A204.1 (cell line): Measurements from ENCODE around the gene EYA3.
"Not testable (repeated sequence)": the region's sequence is repeated elsewhere in the genome, so short reads cannot be mapped to it uniquely, and the experiment has no call there.

Experiments used
- FAIRE-seq: peaks from 2 replicates; lab custom pipeline; 2012; peaks lifted over from hg19 to GRCh38; lab: Jason Lieb, UNC

The EYA3 gene

DNA sequence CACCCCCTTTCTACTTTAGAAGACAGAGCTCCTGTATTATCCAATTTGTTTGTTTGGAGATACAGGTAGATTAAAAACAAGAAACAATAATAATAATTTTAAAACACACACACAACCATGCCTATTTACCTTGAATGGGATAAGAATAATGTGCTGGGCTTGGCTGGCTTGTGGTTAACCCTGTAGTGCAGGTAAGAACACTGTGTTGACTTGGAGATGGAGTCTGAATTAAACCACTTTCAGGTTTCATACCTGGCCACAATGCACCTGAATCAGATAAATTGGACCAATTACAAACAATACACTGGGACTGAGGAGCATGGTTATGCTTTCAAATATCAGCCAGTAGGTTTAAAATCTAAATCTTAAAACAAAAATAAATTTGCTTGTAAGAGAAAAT is 60.8 kb downstream of the EYA3 start:
- FAIRE-seq = no peak

DNA sequence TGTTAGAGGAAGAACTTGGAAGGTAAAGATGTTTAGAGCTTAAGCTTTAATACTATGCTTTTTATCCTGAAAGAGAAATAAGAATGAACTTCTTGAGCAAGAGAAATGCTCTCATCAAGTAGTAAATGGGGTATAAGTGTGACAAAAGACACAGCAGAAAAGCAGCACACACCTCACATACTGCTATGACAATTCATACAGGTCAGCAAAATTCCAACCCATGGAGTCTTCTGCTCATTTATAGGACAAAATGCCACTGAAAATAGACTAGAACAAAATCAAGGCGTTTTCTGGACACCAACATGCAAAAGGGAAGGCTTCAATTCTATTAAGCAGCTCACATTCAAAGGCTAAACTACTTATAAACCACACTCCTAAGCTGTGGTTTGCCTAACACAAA is 61.2 kb downstream of the EYA3 start:
- no peak for FAIRE-seq

- no peak for FAIRE-seq
Measured at GRCh38 chr1:28026329-28026728, 62.1 kb downstream of the EYA3 start.

DNA sequence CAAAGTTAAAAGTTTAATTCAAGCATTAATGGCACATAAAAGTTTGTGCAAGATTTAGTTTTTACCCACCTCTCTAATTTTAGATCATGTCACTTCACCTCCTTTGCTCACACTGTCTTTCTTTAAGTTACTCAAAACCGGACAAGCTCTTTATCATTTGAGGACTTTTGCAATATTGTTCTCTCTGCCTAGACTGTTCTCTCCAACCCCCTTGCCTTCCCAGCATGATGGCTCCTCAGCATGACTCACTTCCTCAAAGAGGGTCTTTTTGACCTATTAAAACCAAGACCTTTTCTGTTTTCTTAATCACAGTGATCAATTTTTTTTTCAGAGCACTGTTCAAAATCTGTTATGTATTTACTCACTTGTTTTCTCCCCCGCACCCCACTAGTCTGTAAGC is 67.3 kb downstream of the EYA3 start:
- no peak for FAIRE-seq

GRCh38 chr1:28010969-28011368 is 77.4 kb downstream of the EYA3 start:
- FAIRE-seq = no peak

DNA sequence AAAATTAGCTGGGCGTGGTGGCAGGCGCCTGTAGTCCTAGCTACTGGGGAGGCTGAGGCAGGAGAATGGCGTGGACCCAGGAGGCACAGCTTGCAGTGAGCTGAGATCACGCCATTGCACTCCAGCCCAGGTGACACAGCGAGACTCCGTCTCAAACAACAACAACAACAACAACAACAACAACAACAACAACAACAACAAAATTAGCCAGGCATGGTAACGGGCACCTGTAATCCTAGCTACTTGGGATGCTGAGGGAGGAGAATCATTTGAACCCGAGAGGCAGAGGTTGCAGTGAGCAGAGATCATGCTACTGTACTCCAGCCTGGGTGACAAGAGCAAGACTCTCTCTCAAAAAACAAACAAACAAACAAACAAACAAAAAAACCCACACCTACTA is 85.3 kb downstream of the EYA3 start:
- not testable (repeated sequence) for FAIRE-seq

DNA sequence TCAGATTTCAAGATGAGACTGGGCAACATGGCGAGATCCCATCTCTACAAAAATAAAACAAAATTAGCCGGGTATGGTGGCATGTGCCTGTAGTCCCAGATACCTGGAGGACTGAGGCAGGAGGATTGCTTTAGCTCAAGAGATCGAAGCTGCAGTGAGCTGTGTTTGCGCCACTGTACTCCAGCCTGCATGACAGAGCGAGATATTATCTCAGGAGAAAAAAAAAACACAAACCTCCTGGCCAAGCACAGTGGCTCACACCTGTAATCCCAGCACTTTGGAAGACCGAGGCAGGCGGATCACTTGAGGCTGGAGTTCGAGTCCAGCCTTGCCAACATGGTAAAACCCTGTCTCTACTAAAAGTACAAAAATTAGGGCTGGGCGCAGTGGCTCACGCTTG is 85.8 kb downstream of the EYA3 start:
- no peak for FAIRE-seq

DNA sequence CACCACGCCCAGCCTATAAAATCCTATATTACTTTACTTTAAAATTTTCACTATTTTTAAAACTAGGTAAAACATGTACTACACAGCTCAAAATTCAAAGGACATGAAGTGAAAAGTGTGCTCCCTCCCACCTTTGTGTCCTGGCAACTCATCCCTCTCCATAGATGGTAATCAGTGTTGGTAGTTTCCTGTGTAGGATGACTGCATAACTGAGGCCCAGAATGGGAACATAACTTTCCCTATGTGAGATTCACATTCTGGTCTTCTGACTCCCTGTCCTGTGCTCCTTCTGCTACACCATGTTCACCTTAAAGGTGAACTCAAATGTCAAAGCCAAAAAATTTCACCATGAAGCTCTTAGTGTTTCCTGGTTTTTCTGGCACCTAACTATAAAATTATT is 89.4 kb downstream of the EYA3 start:
- FAIRE-seq = no peak

DNA sequence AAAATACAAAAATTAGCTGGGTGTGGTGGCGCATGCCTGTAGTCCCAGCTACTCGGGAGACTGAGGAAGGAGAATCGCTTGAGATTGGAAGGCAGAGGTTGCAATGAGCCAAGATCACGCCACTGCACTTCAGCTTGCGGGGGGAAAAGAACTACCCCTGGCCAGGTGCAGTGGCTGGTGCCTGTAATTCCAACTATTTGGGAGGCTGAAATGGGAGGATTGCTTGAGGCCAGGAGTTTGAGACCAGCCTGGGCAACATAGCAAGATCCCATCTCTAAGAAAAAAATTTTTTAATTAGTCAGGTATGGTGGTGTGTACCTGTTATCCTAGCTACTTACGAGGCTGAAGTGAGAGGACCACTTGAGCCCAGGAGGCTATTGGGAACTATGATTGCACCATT is 93.9 kb downstream of the EYA3 start:
- FAIRE-seq = not testable (repeated sequence)

GRCh38 chr1:27994060-27994459 is 94.3 kb downstream of the EYA3 start:
- no peak for FAIRE-seq

DNA sequence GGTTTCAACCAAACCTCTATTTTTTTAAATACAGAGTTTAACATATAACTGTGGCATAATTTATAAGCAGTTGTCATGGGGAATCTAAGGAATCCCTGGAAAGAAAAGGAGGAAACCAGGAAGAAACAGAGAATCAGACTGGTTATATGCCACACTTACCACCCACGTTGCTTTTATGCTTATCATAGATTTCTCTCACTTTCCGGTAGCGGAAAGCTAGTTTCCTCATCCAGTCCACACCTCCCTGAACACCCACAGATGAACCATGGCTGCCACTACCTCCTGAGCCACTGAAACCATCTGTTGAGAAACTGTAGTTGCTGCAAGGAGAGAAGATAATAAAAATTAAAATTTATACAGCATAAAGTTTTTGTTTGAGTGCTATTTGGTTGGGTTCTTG is 95.2 kb downstream of the EYA3 start:
- no peak for FAIRE-seq

- no peak for FAIRE-seq
Measured at GRCh38 chr1:27992276-27992675, 96.1 kb downstream of the EYA3 start.

DNA sequence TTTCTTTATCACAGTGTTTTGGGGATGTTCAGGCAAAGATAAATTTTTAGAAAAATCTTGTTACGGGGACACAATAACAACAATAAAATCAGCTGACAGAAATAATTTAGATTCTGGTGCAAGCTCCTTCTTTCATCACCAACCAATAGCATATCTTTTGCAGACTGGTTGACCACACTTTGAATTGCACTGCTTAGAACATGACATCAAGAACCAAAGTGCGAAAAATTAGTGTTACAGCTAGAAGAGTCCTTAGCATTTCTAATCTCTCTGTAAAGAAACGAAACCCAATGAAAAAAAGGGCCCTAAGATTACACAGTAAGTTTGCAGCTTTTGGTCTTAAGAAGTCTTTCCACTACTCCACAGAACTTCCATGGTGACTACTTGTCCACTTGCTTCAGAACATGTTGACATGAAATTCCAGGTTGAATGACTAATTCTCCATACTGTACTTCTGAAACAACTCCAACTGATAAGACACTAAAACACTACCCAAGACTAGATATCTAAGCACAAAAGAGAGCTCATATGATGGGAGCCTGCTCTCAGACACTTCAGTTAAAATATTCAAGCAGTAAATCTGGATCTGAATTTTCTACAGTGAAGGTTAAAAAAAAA is 97.4 kb downstream of the EYA3 start:
- no peak for FAIRE-seq

DNA sequence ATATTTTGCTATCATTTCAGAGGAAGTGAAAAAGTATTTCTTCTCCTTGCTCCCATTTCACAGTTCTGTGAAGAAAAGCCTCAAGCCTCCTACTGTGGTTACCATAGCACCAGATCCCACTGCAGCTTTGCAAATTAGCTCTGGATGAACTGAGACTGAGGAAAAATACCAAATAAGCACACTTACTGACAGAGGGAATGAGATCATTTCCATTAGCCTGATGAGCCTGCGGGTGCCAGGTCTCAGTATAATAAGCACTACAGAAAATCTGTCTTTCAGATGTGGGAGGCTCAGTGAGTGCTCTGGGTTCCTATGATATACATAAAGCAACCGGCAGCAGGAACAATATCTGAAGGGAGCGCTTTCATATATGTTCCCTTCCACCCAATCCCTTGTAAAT is 107.3 kb downstream of the EYA3 start:
- FAIRE-seq = no peak

DNA sequence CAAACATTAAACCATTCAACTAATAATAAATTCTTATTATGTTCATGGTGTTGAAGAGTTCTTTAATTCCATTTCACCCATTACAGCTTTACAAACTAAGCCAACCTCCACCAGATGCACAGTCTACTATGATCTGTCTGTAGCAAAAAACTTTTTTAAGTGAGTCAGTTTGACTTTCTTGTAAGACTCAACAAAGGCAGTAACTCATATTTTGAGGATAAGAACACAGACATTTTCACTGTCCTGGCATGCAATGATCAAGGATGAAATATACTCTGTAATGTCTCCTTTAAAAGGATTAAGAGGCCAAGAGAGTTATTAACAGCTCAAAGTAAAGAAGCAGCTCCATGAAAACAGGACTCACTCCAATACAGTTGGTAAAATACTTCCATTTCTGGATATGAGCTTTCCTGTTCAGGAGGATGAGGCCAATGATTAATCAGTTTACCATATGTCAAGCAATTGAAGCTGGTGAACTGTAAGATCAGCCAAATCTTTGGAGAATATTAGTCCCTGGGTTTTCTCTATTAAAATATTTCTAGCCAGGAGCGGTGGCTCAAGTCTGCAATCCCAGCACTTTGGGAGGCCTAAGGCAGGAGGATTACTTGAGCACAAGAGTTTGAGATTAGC is 108.1 kb downstream of the EYA3 start:
- no peak for FAIRE-seq

DNA sequence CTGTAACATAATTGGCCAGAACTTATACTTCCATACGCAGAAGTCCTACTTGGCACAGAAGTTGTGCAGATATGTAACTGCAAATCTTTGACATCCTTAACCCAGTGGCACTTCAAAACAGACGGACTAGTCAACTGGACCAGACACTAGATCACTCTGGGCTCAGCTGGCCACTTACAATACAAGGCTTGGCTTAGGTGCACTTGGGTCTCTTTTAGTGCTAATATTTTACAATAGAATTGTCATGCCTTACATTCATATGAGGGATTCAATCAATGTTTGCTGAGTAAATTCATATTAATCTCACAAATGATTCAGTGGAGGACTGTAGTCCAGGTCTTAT is 108.6 kb downstream of the EYA3 start:
- no peak for FAIRE-seq

- FAIRE-seq = peak; percentile 93
Measured at GRCh38 chr1:27979151-27979858, 109.1 kb downstream of the EYA3 start.

- no peak for FAIRE-seq
Measured at GRCh38 chr1:27974417-27974781, 114.0 kb downstream of the EYA3 start.

DNA sequence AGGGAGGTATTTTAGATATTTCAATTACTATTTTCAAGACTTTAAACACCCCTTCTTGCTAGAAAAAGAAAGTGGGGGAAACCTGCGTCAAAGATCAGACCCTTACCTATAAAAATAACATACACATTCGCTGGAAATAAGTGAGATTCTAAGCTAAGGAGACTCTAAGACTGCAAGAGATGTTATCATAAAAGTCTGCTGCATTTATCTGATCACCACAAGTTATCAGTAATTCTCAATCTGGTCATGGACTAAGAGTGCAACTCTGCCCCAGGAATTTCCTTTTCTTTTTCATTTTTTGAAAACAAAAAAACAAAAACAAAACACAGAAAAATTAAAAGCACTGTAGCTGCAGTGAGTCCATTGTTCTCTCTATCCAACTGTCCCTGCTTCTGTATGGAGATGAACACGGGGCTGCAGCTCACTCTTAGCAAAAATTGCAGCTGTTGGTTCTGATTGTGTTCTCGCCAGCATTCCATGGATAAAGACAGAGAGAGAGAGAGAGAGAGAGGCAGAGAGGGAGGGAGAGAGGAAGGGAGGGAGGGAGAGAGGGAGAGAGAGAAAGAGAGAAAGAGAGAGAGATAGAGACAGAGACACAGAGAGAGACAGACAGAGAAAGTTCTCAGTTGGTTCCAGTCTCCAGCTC is 114.5 kb downstream of the EYA3 start:
- no peak for FAIRE-seq

GRCh38 chr1:27972141-27972540 is 116.3 kb downstream of the EYA3 start:
- FAIRE-seq = no peak

GRCh38 chr1:27971674-27972073 is 116.7 kb downstream of the EYA3 start:
- FAIRE-seq = no peak

DNA sequence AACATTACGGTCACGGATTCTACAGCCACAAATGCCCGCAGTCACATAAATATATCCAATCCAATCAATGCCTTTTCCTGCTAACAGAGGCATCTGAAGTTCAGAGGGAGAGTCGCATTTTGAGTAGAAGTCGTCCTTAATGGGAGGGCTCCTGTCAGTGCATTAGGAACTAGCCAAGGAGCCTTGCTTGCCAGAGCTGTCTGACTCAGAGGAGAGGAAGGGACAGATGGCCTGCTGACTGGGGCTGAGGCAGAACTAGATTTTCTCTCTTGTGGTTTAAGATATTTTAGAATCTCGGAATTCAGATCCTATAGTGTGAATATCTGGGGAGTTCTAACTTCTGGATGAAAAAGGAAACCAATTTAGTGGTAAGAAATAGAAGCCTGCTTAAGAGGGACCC is 118.0 kb downstream of the EYA3 start:
- FAIRE-seq = no peak

DNA sequence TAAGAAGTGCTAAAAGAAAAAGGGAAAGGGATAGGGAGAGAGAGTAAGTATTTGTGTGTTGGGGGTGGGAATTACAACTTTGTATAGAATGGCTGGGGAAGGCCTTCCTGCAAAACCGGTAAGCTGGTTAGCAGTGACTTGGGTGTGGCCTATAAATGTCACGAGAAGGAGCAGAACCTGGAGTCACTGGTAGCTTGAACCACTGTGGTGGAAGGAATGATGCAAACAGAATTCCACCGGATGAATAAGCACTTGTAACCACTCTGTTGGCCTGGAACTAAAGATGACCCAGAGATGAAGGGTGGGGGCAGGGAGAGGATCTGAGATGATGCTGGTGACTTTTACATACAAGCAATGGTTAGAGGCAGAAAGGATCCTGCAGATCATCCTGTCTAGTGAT is 119.7 kb downstream of the EYA3 start:
- FAIRE-seq = no peak
